ENCODE measurements around the gene REX1BD. TPM values are rescaled to one million over a fixed set of nuclear protein-coding genes. Genes with fewer than 3 reads are reported as not detected.
A peak's percentile ranks its signal among the peaks of the same experiment; 100 is the strongest.

The REX1BD gene
- total and polyA plus RNA-seq, 2 of the 13 experiments (the other 11 are each of a cell fraction or from before 2014, with no cell fraction given): 7.5 to 25.4 TPM

- Histone ChIP-seq H3K9me3 (ENCODE audit: low read length) (no peaks in the 10 kb centered on the region), H3K4me2 (ENCODE audit: low read depth, low read length) (no peak overlapping the region), H3K27me3 (ENCODE audit: control insufficient read depth in 1 of 2, insufficient read depth in 2 of 2, low read length in 2 of 2) (no peaks in the 10 kb centered on the region), H3K79me2 (ENCODE audit: insufficient read depth, low read length) (no peaks in the 10 kb centered on the region), H4K20me1 (ENCODE audit: insufficient read depth, low read length) (no peaks in the 10 kb centered on the region), H3K4me1 (ENCODE audit: insufficient read depth, low read length) (no peaks in the 10 kb centered on the region), H3K9ac (ENCODE audit: insufficient read depth, low read depth, low read length) (no peak overlapping the region), H3K27ac (ENCODE audit: extremely low read length, insufficient read depth, low read length) (no peak overlapping the region), H3K4me3 (replicated peaks in 1 of 3; ENCODE audit: insufficient read depth in 1 of 3, low read depth in 2 of 3, low read length in 3 of 3) (no peak overlapping the region), H2AFZ (ENCODE audit: low read length) (no peak overlapping the region), H3K36me3 (replicated peaks in 1 of 2; ENCODE audit: control insufficient read depth in 1 of 2, insufficient read depth in 2 of 2, low read length in 2 of 2) (no peaks in the 10 kb centered on the region)
- BruUV-seq (replicated peaks): no TSS peak
- POLR2A ChIA-PET: no interaction called here
- TF ChIP-seq MYC (CRISPR knock-in tag; IDR thresholded peaks at IDR 0.05; ENCODE audit: borderline replicate concordance) (no peak), TAF1 (CRISPR knock-in tag; IDR thresholded peaks at IDR 0.05) (no peak), CHD2 (IDR thresholded peaks at IDR 0.05; ENCODE audit: low read depth, low read length) (no peak), U2AF1 (optimal IDR thresholded peaks at IDR 0.05; ENCODE audit: low read depth, low read length) (no peak), YEATS4 (CRISPR knock-in tag; IDR thresholded peaks at IDR 0.05; ENCODE audit: borderline replicate concordance) (no peak), KDM2A (CRISPR knock-in tag; IDR thresholded peaks at IDR 0.05; ENCODE audit: borderline replicate concordance, low read depth) (no peak), ZNF501 (CRISPR knock-in tag; IDR thresholded peaks at IDR 0.05) (no peak), SMYD3 (CRISPR knock-in tag; IDR thresholded peaks at IDR 0.05) (no peak), CEBPG (CRISPR knock-in tag; IDR thresholded peaks at IDR 0.05) (no peak), ZNF720 (CRISPR knock-in tag; IDR thresholded peaks at IDR 0.05) (no peak), ZNF556 (CRISPR knock-in tag; IDR thresholded peaks at IDR 0.05; ENCODE audit: borderline replicate concordance) (no peak), CENPX (CRISPR knock-in tag; IDR thresholded peaks at IDR 0.05) (no peak), MED1 (CRISPR knock-in tag; IDR thresholded peaks at IDR 0.05) (no peak), GPN1 (CRISPR knock-in tag; IDR thresholded peaks at IDR 0.05; ENCODE audit: borderline replicate concordance) (no peak), DZIP1 (CRISPR knock-in tag; IDR thresholded peaks at IDR 0.05) (no peak), HNRNPK (IDR thresholded peaks at IDR 0.05; ENCODE audit: low read depth, low read length, poor library complexity, severe bottlenecking) (no peak), ZNF773 (CRISPR knock-in tag; IDR thresholded peaks at IDR 0.05; ENCODE audit: borderline replicate concordance) (no peak), CCAR2 (optimal IDR thresholded peaks at IDR 0.05; ENCODE audit: low read depth, low read length) (no peak), MLX (CRISPR knock-in tag; IDR thresholded peaks at IDR 0.05) (no peak)
- TF ChIP-seq, protein P1, sequence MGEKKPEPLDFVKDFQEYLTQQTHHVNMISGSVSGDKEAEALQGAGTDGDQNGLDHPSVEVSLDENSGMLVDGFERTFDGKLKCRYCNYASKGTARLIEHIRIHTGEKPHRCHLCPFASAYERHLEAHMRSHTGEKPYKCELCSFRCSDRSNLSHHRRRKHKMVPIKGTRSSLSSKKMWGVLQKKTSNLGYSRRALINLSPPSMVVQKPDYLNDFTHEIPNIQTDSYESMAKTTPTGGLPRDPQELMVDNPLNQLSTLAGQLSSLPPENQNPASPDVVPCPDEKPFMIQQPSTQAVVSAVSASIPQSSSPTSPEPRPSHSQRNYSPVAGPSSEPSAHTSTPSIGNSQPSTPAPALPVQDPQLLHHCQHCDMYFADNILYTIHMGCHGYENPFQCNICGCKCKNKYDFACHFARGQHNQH (CRISPR knock-in tag; IDR thresholded peaks at IDR 0.05): no peak
- FAIRE-seq (no peak), DNase-seq (ENCODE audit: low spot score) (no peak), ATAC-seq (peak; percentile 32; the same call in 1 of the 3 replicates)
- WGBS (ENCODE audit: low lambda C conversion rate): 68% methylated on average over 9 of the region's 10 CpGs
- CTCF ChIA-PET (ENCODE audit: low intra/inter-chr PET ratio, low total read pairs): no interaction called here
- intact Hi-C loops (cut with micrococcal nuclease; ENCODE audit: unreplicated experiment) (no loop called here), in situ Hi-C loops (cut with HindIII; ENCODE audit: extremely low pct_ligation_motif_present, low pct_unique_long_range_greater_than_20kb) (no loop called here)
Measured at GRCh38 chr19:18620311-18620710, 31.7 kb downstream of the REX1BD start.
